Breast epithelium (tissue), 3 donors: ENCODE data around the gene MTERF1.

Experiments
- CTCF ChIP-seq, 3 donors: fragments of 450-650 bp; IDR thresholded peaks; one replicate each; pipeline ENCODE4 v1.5.1; 2016 to 2017; ENCODE audit warnings: antibody characterized with exemption in 3 of 3, mild to moderate bottlenecking in 3 of 3, moderate library complexity in 3 of 3
- POLR2A ChIP-seq: fragments of 450-650 bp; IDR thresholded peaks from one replicate; pipeline ENCODE4 v1.6.1; 2016; ENCODE audit warnings: antibody characterized with exemption, mild to moderate bottlenecking, moderate library complexity
- POLR2AphosphoS5 ChIP-seq, 3 donors: sonication (generic); formaldehyde crosslinking; IDR thresholded peaks; one replicate each; pipeline ENCODE4 v1.6.1; 2017; ENCODE audit warnings: antibody characterized with exemption in 3 of 3

GRCh38 chr7:91894781-91895480 is 14.4 kb upstream of the MTERF1 start:
- no peak for TF ChIP-seq POLR2A
- no peak for TF ChIP-seq POLR2AphosphoS5 (IDR thresholded peaks at IDR 0.05)
- TF ChIP-seq CTCF (IDR thresholded peaks at IDR 0.05): no peak
